Fibroblast of the aortic adventitia (primary cell): ENCODE data around the gene GALNT12. TPM values are rescaled to one million over a fixed set of nuclear protein-coding genes. Genes with fewer than 3 reads are reported as not detected.

Experiments used
- DNase-seq: peaks from one replicate; pipeline ENCODE4 v3.0.0-alpha.2; 2010; ENCODE audit warnings: low read depth
- H3K4me3 ChIP-seq: 2 replicates; pipeline ENCODE4 v1.5.1; 2011; ENCODE audit warnings: low read depth, mild to moderate bottlenecking, control low read depth, low read length, moderate library complexity
- total RNA-seq: library from RNA; depleted of rRNA; stranded (reverse); fragments of >200 nt; gene quantifications from 2 replicates; pipeline ENCODE4 v1.2.3, GENCODE V29; 2012; ENCODE audit warnings: low replicate concordance
- TF ChIP-seq, protein P1 (sequence below): IDR thresholded peaks from 2 replicates; pipeline ENCODE4 v1.5.1; 2011; ENCODE audit warnings: mild to moderate bottlenecking, low read length, control low read depth, inconsistent platforms; ENCODE audit not compliant: insufficient read depth

The GALNT12 gene
- total RNA-seq, 1 donor, result 24.9 TPM

DNA sequence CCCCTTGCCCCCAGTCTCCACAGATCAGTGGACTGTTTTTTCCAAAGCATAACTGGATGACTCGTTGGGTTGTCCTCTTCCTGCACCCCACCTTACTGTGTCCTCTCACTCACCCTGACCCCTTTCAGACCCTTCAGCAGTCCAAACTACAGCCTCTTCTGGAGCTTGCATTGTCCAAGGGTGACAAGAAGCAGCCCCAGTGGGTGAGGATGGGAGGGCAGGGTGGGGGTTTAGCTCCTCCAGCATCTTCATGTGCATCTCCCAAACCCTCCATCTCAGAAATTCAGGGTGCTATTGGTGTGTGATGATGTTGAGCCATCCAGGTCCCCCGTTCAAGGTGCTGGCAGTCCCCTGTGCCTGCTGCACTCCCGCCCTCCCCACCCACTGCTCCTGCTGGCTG is 73.9 kb downstream of the GALNT12 start:
- no peak overlapping the region for H3K4me3 ChIP-seq
- DNase-seq, result no peak
- TF ChIP-seq, protein P1, sequence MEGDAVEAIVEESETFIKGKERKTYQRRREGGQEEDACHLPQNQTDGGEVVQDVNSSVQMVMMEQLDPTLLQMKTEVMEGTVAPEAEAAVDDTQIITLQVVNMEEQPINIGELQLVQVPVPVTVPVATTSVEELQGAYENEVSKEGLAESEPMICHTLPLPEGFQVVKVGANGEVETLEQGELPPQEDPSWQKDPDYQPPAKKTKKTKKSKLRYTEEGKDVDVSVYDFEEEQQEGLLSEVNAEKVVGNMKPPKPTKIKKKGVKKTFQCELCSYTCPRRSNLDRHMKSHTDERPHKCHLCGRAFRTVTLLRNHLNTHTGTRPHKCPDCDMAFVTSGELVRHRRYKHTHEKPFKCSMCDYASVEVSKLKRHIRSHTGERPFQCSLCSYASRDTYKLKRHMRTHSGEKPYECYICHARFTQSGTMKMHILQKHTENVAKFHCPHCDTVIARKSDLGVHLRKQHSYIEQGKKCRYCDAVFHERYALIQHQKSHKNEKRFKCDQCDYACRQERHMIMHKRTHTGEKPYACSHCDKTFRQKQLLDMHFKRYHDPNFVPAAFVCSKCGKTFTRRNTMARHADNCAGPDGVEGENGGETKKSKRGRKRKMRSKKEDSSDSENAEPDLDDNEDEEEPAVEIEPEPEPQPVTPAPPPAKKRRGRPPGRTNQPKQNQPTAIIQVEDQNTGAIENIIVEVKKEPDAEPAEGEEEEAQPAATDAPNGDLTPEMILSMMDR, result no peak

DNA sequence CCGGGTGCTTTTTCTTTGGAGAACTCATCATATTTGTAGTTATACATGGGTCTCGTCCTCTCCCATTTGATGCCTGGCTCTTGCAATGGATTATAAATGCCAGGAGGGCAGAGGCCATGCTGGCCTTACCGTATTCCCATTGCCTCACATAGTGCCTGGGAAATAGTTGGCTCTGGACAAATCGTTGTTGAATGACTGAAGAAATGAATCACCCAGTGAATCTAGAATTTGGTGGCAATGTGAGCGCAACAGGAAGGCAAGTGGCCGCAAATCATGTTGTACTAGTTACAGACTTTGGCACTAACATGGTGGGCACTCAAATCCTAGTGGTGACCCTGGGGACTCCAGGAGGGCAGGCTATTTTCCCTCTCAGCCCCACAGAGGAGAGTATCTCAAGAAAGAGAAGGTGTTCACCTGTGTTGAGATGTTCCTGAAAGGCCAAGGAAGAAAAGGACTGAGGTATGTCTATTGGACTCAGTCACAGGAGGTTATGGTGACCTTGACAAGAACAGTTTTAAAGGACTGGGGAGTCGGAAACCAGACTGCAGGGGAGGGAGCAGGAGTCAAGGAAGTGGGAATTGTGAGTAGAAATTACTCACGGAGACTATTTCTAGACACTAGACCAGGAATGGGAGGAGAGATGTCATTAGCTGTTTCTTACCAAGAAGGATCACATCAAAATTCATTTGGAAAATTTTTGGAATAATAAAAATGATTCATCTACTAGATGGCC is 74.5 kb downstream of the GALNT12 start:
- TF ChIP-seq, protein P1, result peak; percentile 12
- DNase-seq, result no peak
- H3K4me3 ChIP-seq, result no peak overlapping the region

DNA sequence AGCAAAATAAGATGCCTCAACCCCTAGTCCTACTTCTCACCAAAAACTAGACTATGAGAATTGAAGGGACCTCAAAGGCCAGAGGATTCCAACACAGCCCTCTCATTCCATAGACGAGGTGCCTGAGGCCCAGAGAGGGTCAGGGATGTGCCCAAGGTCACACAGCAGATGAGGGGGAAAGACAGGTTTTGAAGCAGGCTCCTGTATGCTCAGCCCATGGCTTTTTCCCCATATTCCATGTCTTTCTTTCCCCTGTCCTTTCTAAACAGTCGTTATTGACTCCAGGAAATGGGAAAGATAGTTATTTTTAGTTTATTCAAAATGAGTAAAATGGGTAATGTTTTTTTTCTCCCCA is 75.1 kb downstream of the GALNT12 start:
- no peak overlapping the region for H3K4me3 ChIP-seq
- TF ChIP-seq, protein P1, result no peak
- no peak for DNase-seq

DNA sequence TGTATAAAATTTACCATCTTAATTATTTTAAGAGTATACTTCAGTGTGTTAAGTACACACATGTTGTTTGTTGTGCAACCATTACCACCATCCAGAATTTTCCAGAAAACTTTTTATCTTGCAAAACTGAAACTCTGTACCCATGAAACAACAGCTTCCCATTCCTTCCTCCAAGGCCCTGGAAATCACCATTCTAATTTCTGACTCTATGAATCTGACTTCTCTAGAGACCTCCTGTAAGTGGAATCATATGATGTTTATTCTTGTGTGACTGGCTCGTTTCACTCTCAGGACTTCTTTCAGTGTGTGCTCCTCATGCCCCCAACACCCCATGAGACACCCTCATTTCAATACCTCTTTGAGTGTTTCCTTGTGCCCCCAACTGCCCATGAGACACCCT is 75.8 kb downstream of the GALNT12 start:
- no peak for DNase-seq
- TF ChIP-seq, protein P1, result no peak
- no peak overlapping the region for H3K4me3 ChIP-seq

DNA sequence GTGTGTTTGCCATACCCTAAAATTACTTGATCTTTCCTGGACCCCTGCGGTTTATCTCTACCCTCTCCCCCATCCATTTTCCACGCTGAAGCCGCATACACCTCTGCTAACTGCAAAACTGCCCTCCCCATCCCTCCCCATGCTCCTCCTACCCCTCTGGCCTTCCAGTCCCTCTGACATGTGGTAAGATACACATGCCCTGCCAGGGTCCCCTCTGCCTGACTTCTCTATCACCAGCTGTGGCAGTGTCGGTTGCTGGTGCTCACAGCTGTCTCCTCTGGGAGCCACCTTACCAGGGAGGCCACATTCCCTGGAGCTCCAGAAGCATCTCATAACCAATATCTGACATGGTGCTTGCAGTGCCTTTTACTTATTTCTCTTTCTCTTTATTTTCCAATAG is 77.4 kb downstream of the GALNT12 start:
- no peak for DNase-seq
- TF ChIP-seq, protein P1, result no peak
- no peak overlapping the region for H3K4me3 ChIP-seq

DNA sequence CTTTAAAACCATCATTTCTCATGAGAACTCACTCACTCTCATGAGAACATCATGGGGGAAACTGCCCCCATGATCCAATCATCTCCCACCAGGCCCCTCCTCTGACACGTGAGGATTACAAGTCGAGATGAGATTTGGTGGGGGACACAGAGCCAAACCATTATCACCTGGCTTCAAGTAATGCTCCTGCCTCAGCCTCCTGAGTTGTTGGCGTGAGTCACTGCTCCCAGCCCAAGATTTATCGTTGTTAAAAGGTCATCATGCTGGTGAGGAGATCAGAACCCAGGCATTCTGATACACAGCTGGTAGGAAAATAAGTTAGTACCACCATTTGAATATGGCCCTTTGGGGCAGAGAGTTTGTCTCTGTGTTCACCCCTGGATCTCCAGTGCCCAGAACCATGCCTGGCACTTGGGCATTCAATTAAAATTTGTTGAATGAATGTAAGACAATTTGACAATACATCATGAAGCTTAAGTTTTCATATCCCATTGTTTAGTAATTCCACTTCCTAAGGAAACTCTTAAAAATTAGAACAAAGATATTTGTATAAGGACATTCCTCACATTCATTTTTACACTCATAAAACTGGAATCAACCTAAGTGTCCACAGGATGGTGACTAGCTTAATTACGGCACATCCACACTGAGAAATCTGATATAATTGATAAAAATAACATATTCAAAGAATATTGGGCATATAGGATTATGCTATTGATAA is 78.3 kb downstream of the GALNT12 start:
- no peak for DNase-seq
- TF ChIP-seq, protein P1, result no peak
- no peak overlapping the region for H3K4me3 ChIP-seq
